Hepatocyte (in vitro differentiated cells): Measurements from ENCODE around the gene DHX58. TPM values are rescaled to one million over a fixed set of nuclear protein-coding genes. Genes with fewer than 3 reads are reported as not detected.

Experiments
- DNase-seq: peaks from one replicate; pipeline ENCODE4 v3.0.0-alpha.2; 2016; ENCODE audit warnings: low spot score
- H2AFZ ChIP-seq: fragments of 200-600 bp; sonication (generic); 2 replicates; pipeline ENCODE4 v1.6.0; 2016; ENCODE audit warnings: antibody characterized with exemption, mild to moderate bottlenecking
- H3K27ac ChIP-seq: fragments of 200-600 bp; sonication (generic); 2 replicates; pipeline ENCODE4 v1.5.1; 2016; ENCODE audit warnings: mild to moderate bottlenecking
- H3K27me3 ChIP-seq: fragments of 200-600 bp; sonication (generic); 2 replicates; pipeline ENCODE4 v1.6.1; 2016
- H3K36me3 ChIP-seq: fragments of 200-600 bp; sonication (generic); replicated peaks from 2 replicates; pipeline ENCODE4 v1.5.1; 2016; ENCODE audit warnings: low read depth; ENCODE audit not compliant: insufficient read depth
- H3K4me1 ChIP-seq: fragments of 200-600 bp; sonication (generic); 2 replicates; pipeline ENCODE4 v1.5.1; 2016; ENCODE audit warnings: mild to moderate bottlenecking, moderate library complexity; ENCODE audit not compliant: insufficient read depth
- H3K4me2 ChIP-seq: fragments of 200-600 bp; sonication (generic); 2 replicates; pipeline ENCODE4 v1.6.0; 2016
- H3K4me3 ChIP-seq: fragments of 200-600 bp; sonication (generic); 2 replicates; pipeline ENCODE4 v1.5.1; 2016; ENCODE audit warnings: mild to moderate bottlenecking
- H3K79me2 ChIP-seq: fragments of 200-600 bp; sonication (generic); 2 replicates; pipeline ENCODE4 v1.6.0; 2017; ENCODE audit warnings: mild to moderate bottlenecking
- H3K9me2 ChIP-seq: fragments of 200-600 bp; sonication (generic); replicated peaks from 2 replicates; pipeline ENCODE4 v1.6.0; 2017; ENCODE audit warnings: mild to moderate bottlenecking; ENCODE audit not compliant: insufficient read depth
- H3K9me3 ChIP-seq: fragments of 200-600 bp; sonication (generic); 2 replicates; pipeline ENCODE4 v1.5.1; 2016; ENCODE audit warnings: low read depth, mild to moderate bottlenecking
- H4K20me1 ChIP-seq: fragments of 200-600 bp; sonication (generic); 2 replicates; pipeline ENCODE4 v1.6.0; 2016; ENCODE audit warnings: mild to moderate bottlenecking; ENCODE audit not compliant: insufficient read depth, poor library complexity, severe bottlenecking
- EZH2 ChIP-seq: fragments of 200-600 bp; sonication (generic); IDR thresholded peaks from 2 replicates; pipeline ENCODE4 v1.6.1; 2016; ENCODE audit warnings: antibody characterized with exemption, mild to moderate bottlenecking, borderline replicate concordance
- EZH2phosphoT487 ChIP-seq: fragments of 200-600 bp; sonication (generic); IDR thresholded peaks from one replicate; pipeline ENCODE4 v1.6.1; 2018; ENCODE audit warnings: antibody characterized with exemption, mild to moderate bottlenecking, low read depth, moderate library complexity; ENCODE audit not compliant: unreplicated experiment, severe bottlenecking
- WGBS: methylation state at CpG from one replicate; pipeline ENCODE4 v1.1.6; 2016; ENCODE audit warnings: low lambda C conversion rate; ENCODE audit errors: missing lambda C conversion rate; 5-methylcytosine and 5-hydroxymethylcytosine counted together
- polyA plus RNA-seq: library from polyadenylated mRNA; unstranded; fragments of >200 nt; fragmentation: Nextera tagmentation; extraction: Ambion mirVana; gene quantifications from 2 replicates; pipeline ENCODE4 v1.2.1, GENCODE V29; 2016
- total RNA-seq: library from RNA; depleted of rRNA; stranded (reverse); fragments of >200 nt; gene quantifications from 2 replicates; pipeline ENCODE4 v1.2.3, GENCODE V29; 2014
- TF ChIP-seq, protein P1 (sequence below): fragments of 200-600 bp; sonication (generic); IDR thresholded peaks from 2 replicates; pipeline ENCODE4 v1.5.1; 2016; ENCODE audit warnings: antibody characterized with exemption, mild to moderate bottlenecking; ENCODE audit not compliant: poor library complexity

Gene DHX58
- total and polyA plus RNA-seq, 2 experiments from 2014 or later = 1.4 to 1.6 TPM

DNA sequence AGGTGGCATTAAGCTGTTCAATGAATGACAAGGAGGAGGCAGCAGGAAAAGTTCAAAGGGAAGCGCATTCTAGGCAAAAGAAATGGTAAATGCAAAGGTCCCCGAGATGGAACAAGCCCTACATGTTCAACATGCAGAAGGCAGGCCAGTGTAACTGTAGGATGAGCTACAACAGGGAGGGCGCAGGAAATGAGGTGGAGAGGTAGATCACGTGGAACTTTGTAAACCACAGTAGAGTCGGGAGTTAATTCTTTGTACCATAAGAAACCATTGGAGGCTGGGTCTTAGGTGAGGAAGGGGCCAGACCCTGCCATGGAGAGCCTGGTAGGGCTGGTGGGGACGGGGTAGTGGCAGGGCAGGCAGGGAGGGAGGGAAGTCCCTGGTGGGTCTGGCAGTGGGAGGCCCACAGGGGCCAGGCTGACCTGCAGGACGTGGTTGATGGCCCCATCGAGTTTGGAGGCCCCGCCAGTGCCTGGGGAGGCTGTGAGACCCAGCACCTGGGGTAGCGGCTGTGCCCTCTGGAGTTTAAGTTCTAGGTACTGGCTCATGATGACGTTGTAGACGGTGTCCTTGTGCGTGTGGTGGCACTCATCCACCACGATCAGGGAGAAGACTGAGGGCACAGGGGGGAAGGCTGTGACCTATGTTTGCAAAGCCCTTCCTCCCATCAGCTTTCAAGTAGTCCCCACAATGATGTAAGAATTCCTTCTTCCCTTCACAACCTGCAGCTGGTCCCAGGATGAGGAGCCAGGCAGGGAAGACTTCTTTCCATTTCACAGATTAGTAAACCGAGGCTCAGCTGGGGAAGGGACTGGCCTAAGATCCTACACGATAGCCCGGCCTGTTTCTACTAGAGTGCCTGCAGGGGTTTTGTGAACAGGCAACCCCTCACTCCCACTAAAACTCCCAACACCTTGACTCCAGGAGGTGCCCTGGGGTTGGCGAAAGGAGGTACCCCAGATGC is 1.9 kb downstream of the DHX58 start:
- no peaks in the 10 kb centered on the region for H3K79me2 ChIP-seq
- H3K27me3 ChIP-seq = no peaks in the 10 kb centered on the region
- 91% methylated on average over 18 of the region's 18 CpGs for WGBS
- no peak for DNase-seq
- H3K27ac ChIP-seq = no peak overlapping the region
- no peaks in the 10 kb centered on the region for H3K36me3 ChIP-seq
- H3K4me1 ChIP-seq = no peaks in the 10 kb centered on the region
- H3K4me3 ChIP-seq = no peak overlapping the region
- TF ChIP-seq EZH2phosphoT487 (no peak), EZH2 (no peak)
- TF ChIP-seq, protein P1, sequence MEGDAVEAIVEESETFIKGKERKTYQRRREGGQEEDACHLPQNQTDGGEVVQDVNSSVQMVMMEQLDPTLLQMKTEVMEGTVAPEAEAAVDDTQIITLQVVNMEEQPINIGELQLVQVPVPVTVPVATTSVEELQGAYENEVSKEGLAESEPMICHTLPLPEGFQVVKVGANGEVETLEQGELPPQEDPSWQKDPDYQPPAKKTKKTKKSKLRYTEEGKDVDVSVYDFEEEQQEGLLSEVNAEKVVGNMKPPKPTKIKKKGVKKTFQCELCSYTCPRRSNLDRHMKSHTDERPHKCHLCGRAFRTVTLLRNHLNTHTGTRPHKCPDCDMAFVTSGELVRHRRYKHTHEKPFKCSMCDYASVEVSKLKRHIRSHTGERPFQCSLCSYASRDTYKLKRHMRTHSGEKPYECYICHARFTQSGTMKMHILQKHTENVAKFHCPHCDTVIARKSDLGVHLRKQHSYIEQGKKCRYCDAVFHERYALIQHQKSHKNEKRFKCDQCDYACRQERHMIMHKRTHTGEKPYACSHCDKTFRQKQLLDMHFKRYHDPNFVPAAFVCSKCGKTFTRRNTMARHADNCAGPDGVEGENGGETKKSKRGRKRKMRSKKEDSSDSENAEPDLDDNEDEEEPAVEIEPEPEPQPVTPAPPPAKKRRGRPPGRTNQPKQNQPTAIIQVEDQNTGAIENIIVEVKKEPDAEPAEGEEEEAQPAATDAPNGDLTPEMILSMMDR = no peak
- H4K20me1 ChIP-seq = no peaks in the 10 kb centered on the region
- H3K9me3 ChIP-seq = no peaks in the 10 kb centered on the region
- no peaks in the 10 kb centered on the region for H3K9me2 ChIP-seq
- H2AFZ ChIP-seq = no peak overlapping the region
- no peak overlapping the region for H3K4me2 ChIP-seq

DNA sequence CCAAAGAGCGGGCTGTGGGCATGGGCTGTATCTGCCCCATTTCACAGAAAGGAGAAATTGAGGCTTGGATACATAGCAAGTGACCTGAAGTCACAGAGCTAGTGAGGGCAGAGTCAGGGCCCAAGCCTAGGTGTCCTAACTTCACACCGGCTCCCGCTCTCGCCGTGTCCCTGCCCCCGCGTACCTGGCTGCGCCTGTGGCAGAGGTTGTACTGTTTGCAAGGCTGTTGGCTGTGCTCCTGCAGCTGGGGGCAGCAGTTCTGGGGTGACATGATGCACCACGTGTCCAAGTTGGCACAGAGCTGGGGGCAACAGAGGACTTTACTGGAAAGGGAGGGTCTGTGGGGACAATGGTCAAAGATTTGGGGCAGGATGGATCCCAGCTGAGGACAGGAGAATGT is 3.4 kb downstream of the DHX58 start:
- H3K27ac ChIP-seq = no peak overlapping the region
- no peak for DNase-seq
- no peaks in the 10 kb centered on the region for H3K9me3 ChIP-seq
- WGBS = 93% methylated on average over 9 of the region's 9 CpGs
- H3K4me3 ChIP-seq = no peak overlapping the region
- no peak overlapping the region for H3K4me2 ChIP-seq
- H3K9me2 ChIP-seq = no peaks in the 10 kb centered on the region
- no peaks in the 10 kb centered on the region for H3K4me1 ChIP-seq
- H3K27me3 ChIP-seq = no peaks in the 10 kb centered on the region
- no peak overlapping the region for H2AFZ ChIP-seq
- H3K36me3 ChIP-seq = no peaks in the 10 kb centered on the region
- H3K79me2 ChIP-seq = no peaks in the 10 kb centered on the region
- TF ChIP-seq EZH2phosphoT487 = no peak
- TF ChIP-seq, protein P1 = no peak
- TF ChIP-seq EZH2 = no peak
- H4K20me1 ChIP-seq = no peaks in the 10 kb centered on the region

DNA sequence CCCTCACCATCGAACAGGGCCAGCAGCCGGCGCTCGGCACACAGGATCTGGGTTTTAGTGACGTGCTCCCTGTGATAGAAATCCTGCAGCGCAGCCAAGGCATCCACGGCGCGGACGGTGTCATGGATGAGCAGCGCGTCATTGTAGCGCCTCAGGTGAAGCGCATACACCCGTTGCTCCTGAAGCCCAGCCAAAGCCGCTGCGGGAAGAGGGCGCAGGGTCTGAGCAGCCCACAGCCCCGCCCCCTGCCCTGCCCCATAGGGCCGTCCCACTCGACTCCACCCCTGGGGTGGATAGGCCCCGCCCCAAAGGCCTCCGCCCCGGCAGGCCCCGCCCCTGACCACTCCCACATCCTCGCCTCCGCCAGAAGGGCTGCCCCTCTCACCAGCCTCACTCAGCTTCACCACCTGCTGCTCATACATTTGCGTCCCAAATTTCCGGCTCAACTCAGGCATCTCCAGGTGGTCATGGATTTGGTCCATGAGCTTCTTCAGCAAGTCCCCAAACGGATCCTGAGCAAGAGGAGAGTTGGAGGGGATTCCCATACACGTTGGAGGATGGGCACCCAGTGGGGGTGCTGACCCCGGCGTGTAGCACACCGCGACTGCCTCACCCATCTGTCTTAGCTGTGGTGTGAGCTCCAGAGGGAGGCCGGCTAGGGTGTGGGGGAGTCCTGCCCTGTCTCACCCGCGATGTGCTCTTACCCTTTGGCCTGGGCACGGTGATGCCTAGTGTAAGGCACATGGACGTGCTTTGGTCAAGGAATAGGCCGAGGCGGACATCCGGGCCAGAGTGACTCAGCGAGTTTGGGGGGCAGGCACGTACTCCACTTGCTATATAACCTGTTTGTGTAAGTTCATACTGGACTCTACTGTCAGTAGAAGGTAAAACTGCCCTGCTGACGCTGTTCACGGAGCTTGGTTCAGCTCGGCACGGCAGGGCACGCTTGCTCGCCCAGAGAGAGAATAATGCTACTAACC is 4.6 kb downstream of the DHX58 start:
- Histone ChIP-seq H3K79me2 (no peaks in the 10 kb centered on the region), H2AFZ (no peak overlapping the region), H3K9me3 (no peaks in the 10 kb centered on the region), H3K27me3 (no peaks in the 10 kb centered on the region), H3K36me3 (no peaks in the 10 kb centered on the region), H3K4me2 (peak overlapping the region; percentile 80), H3K4me1 (no peaks in the 10 kb centered on the region), H3K9me2 (no peaks in the 10 kb centered on the region), H4K20me1 (no peaks in the 10 kb centered on the region), H3K4me3 (no peak overlapping the region), H3K27ac (no peak overlapping the region)
- peak; percentile 93 for DNase-seq
- 38% methylated on average over 44 of the region's 51 CpGs for WGBS
- no peak for TF ChIP-seq EZH2
- TF ChIP-seq, protein P1 = no peak
- no peak for TF ChIP-seq EZH2phosphoT487
